H9 (cell line): Measurements from ENCODE around the gene SDC3. TPM values are rescaled to one million over a fixed set of nuclear protein-coding genes. Genes with fewer than 3 reads are reported as not detected.

Experiments used
- DNase-seq: peaks from one replicate; pipeline ENCODE4 v3.0.0-alpha.2; 2017
- H2AFZ ChIP-seq: one replicate; pipeline ENCODE4 v1.6.1; 2013; ENCODE audit warnings: mild to moderate bottlenecking, low read length, control low read depth, moderate library complexity
- H2AK5ac ChIP-seq: 2 replicates; pipeline ENCODE4 v1.6.1; 2013; ENCODE audit warnings: low read length, control low read depth, mixed read lengths; ENCODE audit not compliant: insufficient read length
- H2BK120ac ChIP-seq: one replicate; pipeline ENCODE4 v1.6.1; 2013; ENCODE audit warnings: low read depth, mild to moderate bottlenecking, low read length, control low read depth, inconsistent platforms; ENCODE audit not compliant: poor library complexity, severe bottlenecking
- H2BK12ac ChIP-seq: 2 replicates; pipeline ENCODE4 v1.6.1; 2013; ENCODE audit warnings: low read length, control low read depth, mixed read lengths, low read depth; ENCODE audit not compliant: insufficient read length
- H2BK15ac ChIP-seq: 2 replicates; pipeline ENCODE4 v1.6.1; 2013; ENCODE audit warnings: low read depth, low read length, control low read depth
- H2BK20ac ChIP-seq: one replicate; pipeline ENCODE4 v1.6.1; 2013; ENCODE audit warnings: low read depth, mild to moderate bottlenecking, low read length, control low read depth, inconsistent platforms; ENCODE audit not compliant: poor library complexity, severe bottlenecking
- H2BK5ac ChIP-seq: 2 replicates; pipeline ENCODE4 v1.6.1; 2013; ENCODE audit warnings: low read length, control low read depth, mixed read lengths; ENCODE audit not compliant: insufficient read length
- H3K14ac ChIP-seq: 2 replicates; pipeline ENCODE4 v1.6.1; 2013; ENCODE audit warnings: low read length, control low read depth; ENCODE audit not compliant: insufficient read depth
- H3K18ac ChIP-seq: 2 replicates; pipeline ENCODE4 v1.6.1; 2013; ENCODE audit warnings: low read depth, mild to moderate bottlenecking, mixed read lengths, low read length, control low read depth; ENCODE audit not compliant: insufficient read length
- H3K23ac ChIP-seq: 2 replicates; pipeline ENCODE4 v1.6.1; 2013; ENCODE audit warnings: low read length, control low read depth, mixed read lengths, low read depth; ENCODE audit not compliant: insufficient read length
- H3K23me2 ChIP-seq: 2 replicates; pipeline ENCODE4 v1.6.1; 2013; ENCODE audit warnings: low read depth, mild to moderate bottlenecking, mixed read lengths, low read length, control low read depth; ENCODE audit not compliant: insufficient read length, poor library complexity, severe bottlenecking
- H3K27ac ChIP-seq: 2 replicates; pipeline ENCODE4 v1.5.1; 2013; ENCODE audit warnings: low read length, control low read depth, mixed read lengths, low read depth; ENCODE audit not compliant: insufficient read length
- H3K27me3 ChIP-seq: 2 replicates; pipeline ENCODE4 v1.6.1; 2013; ENCODE audit warnings: low read length, control low read depth, inconsistent platforms; ENCODE audit not compliant: insufficient read depth
- H3K4ac ChIP-seq: 2 replicates; pipeline ENCODE4 v1.6.1; 2013; ENCODE audit warnings: low read depth, mild to moderate bottlenecking, control low read depth, inconsistent platforms, low read length, moderate library complexity
- H3K4me1 ChIP-seq: 2 replicates; pipeline ENCODE4 v1.6.1; 2013; ENCODE audit warnings: low read length, control low read depth, inconsistent platforms; ENCODE audit not compliant: insufficient read depth
- H3K4me2 ChIP-seq: 2 replicates; pipeline ENCODE4 v1.6.1; 2013; ENCODE audit warnings: low read length, control low read depth, mixed read lengths; ENCODE audit not compliant: insufficient read length, insufficient read depth
- H3K56ac ChIP-seq: 2 replicates; pipeline ENCODE4 v1.6.1; 2013; ENCODE audit warnings: low read depth, mild to moderate bottlenecking, mixed read lengths, low read length, control low read depth; ENCODE audit not compliant: insufficient read length
- H3K79me1 ChIP-seq: 2 replicates; pipeline ENCODE4 v1.6.1; 2013; ENCODE audit warnings: low read depth, mild to moderate bottlenecking, moderate library complexity, low read length, control low read depth, inconsistent platforms; ENCODE audit not compliant: insufficient read depth, poor library complexity, severe bottlenecking
- H3K79me2 ChIP-seq: 2 replicates; pipeline ENCODE4 v1.6.1; 2013; ENCODE audit warnings: low read length, control low read depth, inconsistent platforms; ENCODE audit not compliant: insufficient read depth
- H3K9ac ChIP-seq: 2 replicates; pipeline ENCODE4 v1.6.1; 2013; ENCODE audit warnings: low read length, control low read depth, mixed read lengths; ENCODE audit not compliant: insufficient read length; ENCODE audit errors: extremely low read depth
- H3K9me3 ChIP-seq: one replicate; pipeline ENCODE4 v1.6.1; 2013; ENCODE audit warnings: low read depth, low read length, inconsistent platforms; ENCODE audit not compliant: control insufficient read depth
- H3T11ph ChIP-seq: one replicate; pipeline ENCODE4 v1.6.1; 2013; ENCODE audit warnings: mild to moderate bottlenecking, low read length, control low read depth, inconsistent platforms
- H4K20me1 ChIP-seq: one replicate; pipeline ENCODE4 v1.6.1; 2013; ENCODE audit not compliant: control insufficient read depth, insufficient read length, insufficient read depth
- H4K5ac ChIP-seq: 2 replicates; pipeline ENCODE4 v1.6.1; 2013; ENCODE audit warnings: low read depth, mild to moderate bottlenecking, mixed read lengths, low read length, control low read depth; ENCODE audit not compliant: insufficient read length
- H4K8ac ChIP-seq: replicated peaks from 2 replicates; pipeline ENCODE4 v1.6.1; 2013; ENCODE audit warnings: low read length, control low read depth, mixed read lengths, low read depth; ENCODE audit not compliant: insufficient read length
- H4K91ac ChIP-seq: 2 replicates; pipeline ENCODE4 v1.6.1; 2013; ENCODE audit warnings: low read depth, mild to moderate bottlenecking, moderate library complexity, mixed read lengths, low read length, control low read depth; ENCODE audit not compliant: insufficient read length
- H3K27ac Mint-ChIP-seq, 3 experiments: 2 replicates in 2 of 3; 3 replicates in 1 of 3; pipeline ENCODE4 v1.8.0; 2020 to 2021; ENCODE audit warnings: mixed read lengths in 3 of 3, mild to moderate bottlenecking in 1 of 3, moderate library complexity in 1 of 3
- H3K27me3 Mint-ChIP-seq: 2 replicates; pipeline ENCODE4 v1.8.0; 2021; ENCODE audit warnings: low read depth, mild to moderate bottlenecking, moderate library complexity, mixed read lengths
- H3K36me3 Mint-ChIP-seq, 3 experiments: 2 replicates in 2 of 3; 3 replicates in 1 of 3; pipeline ENCODE4 v1.8.0; 2020 to 2021; ENCODE audit warnings: low read depth in 3 of 3, mixed read lengths in 3 of 3; ENCODE audit not compliant: insufficient read depth in 1 of 3
- H3K4me1 Mint-ChIP-seq, 2 experiments: 2 replicates each; pipeline ENCODE4 v1.8.0; 2020; ENCODE audit warnings: mixed read lengths in 2 of 2
- H3K4me3 Mint-ChIP-seq, 2 experiments: 2 replicates in 1 of 2; 3 replicates in 1 of 2; pipeline ENCODE4 v1.8.0; 2020 to 2021; ENCODE audit warnings: mild to moderate bottlenecking in 2 of 2, mixed read lengths in 2 of 2, moderate library complexity in 1 of 2
- H3K9me3 Mint-ChIP-seq, 2 experiments: 2 replicates in 1 of 2; 3 replicates in 1 of 2; pipeline ENCODE4 v1.8.0; 2020; ENCODE audit warnings: mild to moderate bottlenecking in 2 of 2, mixed read lengths in 2 of 2, moderate library complexity in 1 of 2
- CTCF ChIP-seq: fragments of 200-600 bp; sonication (generic); conservative IDR thresholded peaks from 3 replicates; pipeline ENCODE4 v1.8.0; 2021; ENCODE audit warnings: antibody characterized with exemption, mild to moderate bottlenecking
- WGBS: extraction: QIAGEN DNeasy Blood & Tissue Kit; methylation state at CpG from one replicate; pipeline ENCODE4 v1.1.7; 2013; ENCODE audit warnings: missing lambda C conversion rate, low lambda C conversion rate, mixed read lengths; ENCODE audit not compliant: insufficient read length; ENCODE audit errors: extremely low coverage; 5-methylcytosine and 5-hydroxymethylcytosine counted together
- total RNA-seq: library from RNA; stranded (reverse); gene quantifications from 2 replicates; pipeline ENCODE4 v1.2.1, GENCODE V29; 2021

The SDC3 gene
- total RNA-seq, 1 experiment from 2014 or later, result 25.9 TPM

DNA sequence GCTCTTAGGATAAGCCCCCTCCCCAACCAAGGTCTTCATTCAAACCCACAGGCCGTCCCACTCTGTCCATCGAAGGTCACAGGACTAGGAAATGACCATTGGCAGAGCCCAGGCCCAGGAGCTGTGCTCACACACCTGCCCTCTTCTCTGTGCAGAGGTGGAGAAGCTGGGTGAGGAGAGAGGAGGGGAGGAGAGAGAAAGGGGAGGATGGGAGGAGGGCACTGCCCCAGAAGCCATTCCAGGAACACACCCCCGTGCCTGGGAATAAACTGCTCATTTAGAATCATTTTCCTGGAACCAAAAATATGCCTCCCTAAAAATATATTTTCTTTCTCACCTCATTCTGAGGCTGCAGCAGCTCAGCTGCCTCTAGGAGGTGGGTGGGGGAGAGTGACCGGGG, 6.4 kb upstream of the SDC3 start:
- H3K9me3 ChIP-seq, result no peaks in the 10 kb centered on the region
- H3K36me3 Mint-ChIP-seq, result no peaks in the 10 kb centered on the region
- no peak overlapping the region; a peak in 1 of 7 replicates for H3K27ac Mint-ChIP-seq
- no peak overlapping the region for H2BK5ac ChIP-seq
- H4K8ac ChIP-seq, result no peak overlapping the region
- H4K20me1 ChIP-seq, result no peaks in the 10 kb centered on the region
- H3K4me1 Mint-ChIP-seq, result peaks cover 8 to 26% of the 10 kb centered on the region in 2 experiments
- H3T11ph ChIP-seq, result no peak overlapping the region
- H3K27me3 ChIP-seq, result no peaks in the 10 kb centered on the region
- H3K79me2 ChIP-seq, result no peaks in the 10 kb centered on the region
- no peak overlapping the region for H3K4ac ChIP-seq
- H3K23me2 ChIP-seq, result no peaks in the 10 kb centered on the region
- no peak overlapping the region for H3K27ac ChIP-seq
- H3K9ac ChIP-seq, result no peak overlapping the region
- no peak overlapping the region for H4K5ac ChIP-seq
- no peak overlapping the region for H2BK120ac ChIP-seq
- H3K23ac ChIP-seq, result no peak overlapping the region
- no peak overlapping the region for H2AFZ ChIP-seq
- no peak for TF ChIP-seq CTCF
- no peak overlapping the region for H3K18ac ChIP-seq
- no peak overlapping the region for H2AK5ac ChIP-seq
- H3K14ac ChIP-seq, result no peak overlapping the region; the same call in 1 of the 2 replicates
- peaks cover 5% of the 10 kb centered on the region; the same call in 1 of the 2 replicates for H3K4me1 ChIP-seq
- H3K4me2 ChIP-seq, result no peak overlapping the region
- no peak overlapping the region for H3K4me3 Mint-ChIP-seq
- no peaks in the 10 kb centered on the region for H3K79me1 ChIP-seq
- no peak overlapping the region for H4K91ac ChIP-seq
- no peaks in the 10 kb centered on the region for H3K9me3 Mint-ChIP-seq
- peaks cover 4% of the 10 kb centered on the region for H3K27me3 Mint-ChIP-seq
- H3K56ac ChIP-seq, result no peak overlapping the region
- H2BK20ac ChIP-seq, result no peak overlapping the region
- no peak for DNase-seq
- WGBS, result no CpG with 5 or more reads among the region's 4 CpGs
- no peak overlapping the region for H2BK12ac ChIP-seq
- no peak overlapping the region for H2BK15ac ChIP-seq
